CD4-positive, alpha-beta T cell treated with Interleukin-15 for 1 hour (primary cell): ENCODE measurements around the gene ANKMY1.

ENCODE experiments used
- DNase-seq: peaks from one replicate; pipeline ENCODE4 v3.0.0-alpha.2; 2020

ANKMY1 gene

GRCh38 chr2:240593703-240594451, 36.1 kb upstream of the ANKMY1 start:
- DNase-seq = peak; percentile 16

- DNase-seq = no peak
Observed at GRCh38 chr2:240593026-240593702, 35.4 kb upstream of the ANKMY1 start.

GRCh38 chr2:240591784-240592183, 34.0 kb upstream of the ANKMY1 start:
- no peak for DNase-seq

- DNase-seq = no peak
Observed at GRCh38 chr2:240591226-240591625, 33.4 kb upstream of the ANKMY1 start.

- no peak for DNase-seq
Observed at GRCh38 chr2:240590681-240591111, 32.9 kb upstream of the ANKMY1 start.

GRCh38 chr2:240589850-240590525, 32.2 kb upstream of the ANKMY1 start:
- DNase-seq = no peak

GRCh38 chr2:240589375-240589774, 31.6 kb upstream of the ANKMY1 start:
- DNase-seq = no peak

GRCh38 chr2:240588669-240589068, 30.9 kb upstream of the ANKMY1 start:
- DNase-seq = no peak

GRCh38 chr2:240588006-240588655, 30.3 kb upstream of the ANKMY1 start:
- DNase-seq = no peak

GRCh38 chr2:240586919-240587800, 29.4 kb upstream of the ANKMY1 start:
- DNase-seq = peak; percentile 38

GRCh38 chr2:240586198-240586918, 28.6 kb upstream of the ANKMY1 start, which contains the start of gene CAPN10:
Gene CAPN10 (plus strand): TSS chr2:240586734. CDS start chr2:240586912, 178 bp downstream.
- DNase-seq = peak; percentile 95

GRCh38 chr2:240585681-240586197, 28.0 kb upstream of the ANKMY1 start:
- no peak for DNase-seq

- no peak for DNase-seq
Observed at GRCh38 chr2:240585101-240585500, 27.3 kb upstream of the ANKMY1 start.

GRCh38 chr2:240584486-240585031, 26.8 kb upstream of the ANKMY1 start:
- DNase-seq = peak; percentile 68

- DNase-seq = no peak
Observed at GRCh38 chr2:240583774-240584173, 26.0 kb upstream of the ANKMY1 start.

- no peak for DNase-seq
Observed at GRCh38 chr2:240582781-240583180, 25.0 kb upstream of the ANKMY1 start.

GRCh38 chr2:240581811-240582210, 24.0 kb upstream of the ANKMY1 start:
- DNase-seq = no peak

GRCh38 chr2:240579771-240580614, 22.2 kb upstream of the ANKMY1 start:
- peak; percentile 74 for DNase-seq

- DNase-seq = no peak
Observed at GRCh38 chr2:240579071-240579762, 21.4 kb upstream of the ANKMY1 start.
